ENCODE measurements around the gene ZBED6.

DNA sequence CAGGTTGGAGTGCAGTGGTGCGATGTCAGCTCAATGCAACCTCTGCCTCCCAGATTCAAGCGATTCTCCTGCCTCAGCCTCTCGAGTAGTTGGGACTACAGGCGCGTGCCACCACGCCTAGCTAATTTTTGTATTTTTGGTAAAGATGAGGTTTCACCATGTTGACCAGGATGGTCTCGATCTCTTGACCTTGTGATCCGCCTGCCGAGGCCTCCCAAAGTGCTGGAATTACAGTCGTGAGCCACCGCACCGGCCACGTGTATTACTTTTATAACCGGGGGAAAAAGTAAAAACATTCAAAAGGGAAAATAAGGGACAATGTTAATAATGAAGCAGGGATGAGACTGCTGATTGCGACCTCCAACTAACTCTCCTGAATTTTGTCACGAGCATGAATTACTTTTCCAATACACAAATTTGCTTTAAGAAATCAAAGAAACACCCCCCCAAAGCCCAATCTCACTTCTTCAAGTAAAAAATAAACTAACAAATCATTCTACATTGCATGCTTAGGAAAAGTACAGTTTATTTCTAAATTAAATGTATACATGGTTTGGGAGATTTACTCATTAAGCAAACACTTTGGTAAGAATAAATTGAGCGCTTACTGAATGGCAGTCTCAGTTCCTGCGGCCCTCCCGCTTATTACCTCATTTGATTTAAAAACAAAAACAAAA, 521 bp upstream of the ZBED6 start:
- TF ChIP-seq CTCF (IDR thresholded peaks at IDR 0.05 in 8 of 11, conservative IDR thresholded peaks at IDR 0.05 in 3 of 11) (no peak), POLR2A (IDR thresholded peaks at IDR 0.05) (no peak)

Data from spleen (tissue), 7 donors.